ENCODE data around the gene GALNS.
A peak's percentile ranks its signal among the peaks of the same experiment; 100 is the strongest.
"Not testable (repeated sequence)": the region's sequence is repeated elsewhere in the genome, so short reads cannot be mapped to it uniquely, and the experiment has no call there.

GALNS gene

GRCh38 chr16:88807142-88807625 lies 49.6 kb downstream of the GALNS start:
- DNase-seq (ENCODE audit: low read depth in 4 of 4, low spot score in 1 of 4) = no peak

DNA sequence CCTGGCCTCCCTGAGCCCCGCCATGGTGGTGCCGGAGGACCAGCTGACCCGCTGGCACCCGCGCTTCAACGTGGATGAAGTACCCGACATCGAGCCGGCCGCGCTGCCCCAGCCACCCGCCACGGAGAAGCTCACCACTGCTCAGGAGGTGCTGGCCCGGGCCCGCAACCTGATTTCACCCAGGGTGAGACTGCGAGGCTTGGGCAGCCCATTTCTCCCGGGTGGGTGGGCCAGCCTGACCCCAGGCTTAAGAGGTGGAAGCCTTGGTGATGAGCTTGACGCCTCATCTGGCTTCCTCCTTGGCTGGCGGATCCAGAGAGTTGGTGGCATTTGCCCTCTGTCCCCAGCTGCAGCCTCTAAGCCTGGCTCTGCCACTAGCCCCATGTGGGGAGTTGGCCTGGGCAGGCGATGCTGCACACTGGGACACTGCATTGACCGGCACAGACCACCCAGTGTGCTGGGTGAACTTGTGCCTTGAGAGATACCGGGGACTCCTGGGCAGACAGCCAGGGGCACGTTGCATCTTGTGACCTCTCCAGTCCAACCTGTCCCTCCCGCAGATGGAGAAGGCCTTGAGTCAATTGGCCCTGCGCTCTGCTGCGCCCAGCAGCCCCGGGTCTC lies 50.1 kb downstream of the GALNS start:
- no peak for DNase-seq (ENCODE audit: low read depth in 4 of 4, low spot score in 1 of 4)

GRCh38 chr16:88805887-88806393 lies 50.8 kb downstream of the GALNS start:
- DNase-seq (ENCODE audit: low read depth in 4 of 4, low spot score in 1 of 4) = no peak

- DNase-seq (ENCODE audit: low read depth in 4 of 4, low spot score in 1 of 4) = no peak
Observed at GRCh38 chr16:88805340-88805715, 51.4 kb downstream of the GALNS start.

GRCh38 chr16:88804552-88805339 lies 52.0 kb downstream of the GALNS start:
- DNase-seq (ENCODE audit: low read depth in 4 of 4, low spot score in 1 of 4) = no peak

- DNase-seq (ENCODE audit: low read depth in 4 of 4, low spot score in 1 of 4) = no peak
Observed at GRCh38 chr16:88804173-88804551, 52.6 kb downstream of the GALNS start.

DNA sequence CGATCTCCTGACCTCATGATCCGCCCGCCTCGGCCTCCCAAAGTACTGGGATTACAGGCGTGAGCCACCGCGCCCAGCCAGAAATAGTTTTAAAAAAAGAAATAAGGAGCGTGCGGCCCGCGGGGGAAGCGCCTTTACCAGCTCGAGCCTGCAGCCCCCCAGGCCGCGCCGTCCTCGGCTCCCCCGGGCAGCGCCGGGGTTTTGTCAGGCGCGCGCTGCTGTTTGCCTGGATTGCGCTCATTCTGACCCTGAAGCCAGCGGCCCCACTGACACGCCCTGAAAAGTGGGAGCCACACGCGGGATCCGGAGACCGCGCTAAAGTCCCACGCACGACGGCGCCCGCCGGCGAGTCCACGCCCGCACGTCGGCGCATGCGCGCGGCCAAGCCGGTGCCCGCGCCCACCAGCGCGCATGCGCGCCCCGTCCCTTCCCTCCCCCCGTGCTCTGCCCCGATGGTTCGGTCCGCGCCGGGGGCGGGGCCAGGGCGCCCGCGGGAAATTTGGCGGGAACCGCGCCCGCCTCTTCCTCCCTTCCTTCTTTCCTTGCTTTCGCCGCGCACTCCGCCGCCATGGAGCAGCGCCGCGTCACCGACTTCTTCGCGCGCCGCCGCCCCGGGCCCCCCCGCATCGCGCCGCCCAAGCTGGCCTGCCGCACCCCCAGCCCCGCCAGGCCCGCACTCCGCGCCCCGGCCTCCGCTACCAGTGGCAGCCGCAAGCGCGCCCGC lies 53.3 kb downstream of the GALNS start, which contains the start of gene CDT1:
CDT1 (plus strand) TSS at position 526 of the 724 bp plus-strand sequence; CDS start at position 569, 43 bp downstream.
- DNase-seq (ENCODE audit: low read depth in 4 of 4, low spot score in 1 of 4) = peak; percentile 67 to 84 (median 78)

GRCh38 chr16:88800277-88800592 lies 56.5 kb downstream of the GALNS start:
- no peak for DNase-seq (ENCODE audit: low read depth in 4 of 4, low spot score in 1 of 4)

GRCh38 chr16:88799569-88800276 lies 57.0 kb downstream of the GALNS start:
- DNase-seq (ENCODE audit: low read depth in 4 of 4, low spot score in 1 of 4) = no peak

GRCh38 chr16:88798772-88799455 lies 57.8 kb downstream of the GALNS start:
- DNase-seq (ENCODE audit: low read depth in 4 of 4, low spot score in 1 of 4) = no peak

GRCh38 chr16:88798073-88798472 lies 58.7 kb downstream of the GALNS start:
- no peak for DNase-seq (ENCODE audit: low read depth in 4 of 4, low spot score in 1 of 4)

DNA sequence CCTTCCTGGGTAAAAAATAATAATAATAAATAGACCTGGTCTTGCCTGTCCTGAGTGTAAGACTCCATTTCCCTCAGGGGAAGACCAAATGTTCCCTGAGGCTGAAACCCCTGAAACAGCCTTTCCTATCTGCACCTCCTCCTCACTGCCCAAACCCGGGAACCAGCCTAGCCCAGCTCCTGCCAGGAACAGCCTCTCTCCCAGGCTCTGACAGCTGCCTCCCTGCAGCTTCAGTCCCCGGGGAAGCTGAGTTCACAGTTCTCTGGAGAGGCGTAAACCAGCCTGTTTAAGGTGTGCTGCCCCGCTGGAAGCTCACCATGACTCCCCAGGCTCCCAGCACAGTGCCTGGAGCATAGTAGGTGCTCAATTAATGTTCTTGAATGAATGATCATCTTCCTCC lies 60.5 kb downstream of the GALNS start:
- DNase-seq (ENCODE audit: low read depth in 4 of 4, low spot score in 1 of 4) = no peak

DNA sequence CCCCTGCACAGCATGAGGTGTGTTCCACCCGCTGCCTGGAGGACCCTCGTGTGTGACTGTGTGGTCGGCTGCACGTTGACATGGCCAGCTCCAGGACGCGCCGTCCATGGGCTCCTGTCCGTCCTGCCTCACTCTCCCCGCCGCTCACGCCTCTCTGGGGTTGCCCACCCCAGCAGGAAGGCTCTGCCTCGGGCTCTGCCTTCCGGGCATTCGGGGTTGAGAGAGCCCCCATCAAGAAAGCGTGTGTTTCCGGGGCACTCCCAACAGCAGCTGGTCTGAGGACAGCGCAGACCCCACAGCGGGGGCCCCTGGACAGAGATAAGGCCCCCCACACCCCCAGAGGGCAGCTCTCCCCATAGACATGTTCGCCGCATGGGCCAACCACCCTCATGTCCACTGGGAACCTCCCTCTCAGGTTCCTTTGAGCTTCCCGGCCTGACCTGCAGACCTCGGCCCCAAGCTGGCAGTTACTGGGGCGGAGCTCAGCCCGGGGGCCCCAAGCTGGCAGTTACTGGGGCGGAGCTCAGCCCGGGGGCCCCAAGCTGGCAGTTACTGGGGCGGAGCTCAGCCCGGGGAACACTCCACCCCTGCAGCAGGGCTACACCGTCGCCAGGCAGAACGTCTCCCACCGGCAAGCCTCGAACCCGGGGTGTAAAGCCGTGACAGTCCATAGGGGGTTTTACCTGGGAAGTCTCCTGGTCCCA lies 63.3 kb downstream of the GALNS start:
- no peak for DNase-seq (ENCODE audit: low read depth in 4 of 4, low spot score in 1 of 4)

DNA sequence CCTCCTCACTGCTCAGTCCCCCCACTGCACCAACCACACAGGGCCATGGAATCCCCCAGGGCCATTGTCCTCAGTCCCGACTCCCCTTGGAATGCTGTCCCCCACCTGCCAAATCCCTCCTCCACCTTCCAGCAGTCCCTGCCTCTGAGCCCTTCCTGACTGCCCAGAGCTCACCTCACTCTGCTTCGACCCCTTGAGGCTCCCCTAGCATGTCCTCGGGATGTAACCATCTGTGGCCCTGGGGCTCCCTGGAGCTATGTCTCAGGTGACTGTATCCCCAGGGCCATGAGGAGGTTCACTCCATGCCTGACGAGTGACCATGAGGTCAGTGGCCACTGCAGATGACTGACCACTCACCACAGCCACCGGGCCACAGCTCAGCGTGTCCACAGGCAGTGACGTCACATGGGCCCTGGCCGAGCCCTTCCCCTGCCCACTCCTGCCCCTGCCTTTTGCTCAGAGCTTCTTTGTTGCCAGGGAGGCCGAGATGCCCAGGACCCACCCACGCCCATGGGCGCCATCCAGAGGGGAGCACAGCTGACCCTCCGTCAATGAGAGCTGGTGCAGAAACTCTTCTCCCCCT lies 64.0 kb downstream of the GALNS start:
- no peak for DNase-seq (ENCODE audit: low read depth in 4 of 4, low spot score in 1 of 4)

DNA sequence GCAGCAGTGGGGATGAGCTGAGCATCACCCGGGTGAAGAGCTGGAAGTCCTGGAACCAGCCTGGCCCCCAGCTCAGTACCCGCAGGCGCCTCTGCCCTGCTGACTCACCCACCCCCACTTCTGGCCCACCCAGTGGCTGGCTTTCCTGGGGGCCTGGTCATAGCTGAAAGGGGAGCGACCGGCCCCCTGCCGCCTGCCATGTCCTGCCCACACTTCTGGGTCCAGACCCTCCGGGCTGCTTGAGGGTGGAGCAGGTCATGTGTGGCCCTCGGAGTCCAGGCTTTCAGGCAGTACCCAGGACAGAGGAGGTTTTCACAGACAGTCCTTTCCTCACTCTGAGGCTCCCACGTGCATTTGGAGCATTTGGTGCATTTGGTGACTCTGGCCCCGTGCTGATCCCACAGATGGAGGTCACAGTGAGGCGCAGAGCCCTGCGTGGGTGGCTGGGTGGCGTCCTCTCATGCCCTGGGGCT lies 64.6 kb downstream of the GALNS start:
- no peak for DNase-seq (ENCODE audit: low read depth in 4 of 4, low spot score in 1 of 4)

GRCh38 chr16:88790312-88791211 lies 66.2 kb downstream of the GALNS start:
- no peak for DNase-seq (ENCODE audit: low read depth in 4 of 4, low spot score in 1 of 4)

- DNase-seq (ENCODE audit: low read depth in 4 of 4, low spot score in 1 of 4) = no peak
Observed at GRCh38 chr16:88789594-88789993, 67.2 kb downstream of the GALNS start.

GRCh38 chr16:88788749-88789148 lies 68.0 kb downstream of the GALNS start:
- not testable (repeated sequence) for DNase-seq (ENCODE audit: low read depth in 4 of 4, low spot score in 1 of 4)
